Right atrium auricular region (tissue), 2 donors: ENCODE measurements around the gene PLA2G4D. TPM values are rescaled to one million over a fixed set of nuclear protein-coding genes. Genes with fewer than 3 reads are reported as not detected.

Source experiments
- DNase-seq: peaks from one replicate; pipeline ENCODE4 v3.0.0-alpha.2; 2019; ENCODE audit warnings: low spot score
- H3K27ac ChIP-seq, 2 donors: fragments of 200-600 bp; sonication (generic); 1 replicate in 1 of 2; 2 replicates in 1 of 2; pipeline ENCODE4 v1.5.1; 2016 to 2019
- H3K27me3 ChIP-seq, 2 donors: fragments of 200-600 bp; sonication (generic); one replicate each; pipeline versions ENCODE4 v1.5.1 to v1.6.0; 2017 to 2019
- H3K36me3 ChIP-seq: fragments of 200-600 bp; sonication (generic); one replicate; pipeline ENCODE4 v1.5.1; 2016
- H3K4me1 ChIP-seq, 2 donors: fragments of 200-600 bp; sonication (generic); one replicate each; pipeline versions ENCODE4 v1.5.1 to v1.6.0; 2017 to 2019
- H3K4me3 ChIP-seq, 2 donors: fragments of 200-600 bp; sonication (generic); 1 replicate in 1 of 2; 2 replicates in 1 of 2; pipeline ENCODE4 v1.5.1; 2017 to 2019; ENCODE audit warnings: mild to moderate bottlenecking in 1 of 2, moderate library complexity in 1 of 2
- H3K9me3 ChIP-seq, 2 donors: fragments of 200-600 bp; sonication (generic); one replicate each; pipeline ENCODE4 v1.5.1; 2019
- total RNA-seq, 2 donors: library from RNA; depleted of rRNA; stranded (reverse); fragments of >200 nt; gene quantifications; one replicate each; pipeline ENCODE4 v1.1.0, GENCODE V29; 2016
- TF ChIP-seq, protein P1 (sequence below), 2 donors: fragments of 200-600 bp; sonication (generic); IDR thresholded peaks; one replicate each; pipeline ENCODE4 v1.5.1; 2019; ENCODE audit warnings: antibody characterized with exemption in 2 of 2

PLA2G4D gene
- total RNA-seq, 2 donors from 2014 or later = not detected

DNA sequence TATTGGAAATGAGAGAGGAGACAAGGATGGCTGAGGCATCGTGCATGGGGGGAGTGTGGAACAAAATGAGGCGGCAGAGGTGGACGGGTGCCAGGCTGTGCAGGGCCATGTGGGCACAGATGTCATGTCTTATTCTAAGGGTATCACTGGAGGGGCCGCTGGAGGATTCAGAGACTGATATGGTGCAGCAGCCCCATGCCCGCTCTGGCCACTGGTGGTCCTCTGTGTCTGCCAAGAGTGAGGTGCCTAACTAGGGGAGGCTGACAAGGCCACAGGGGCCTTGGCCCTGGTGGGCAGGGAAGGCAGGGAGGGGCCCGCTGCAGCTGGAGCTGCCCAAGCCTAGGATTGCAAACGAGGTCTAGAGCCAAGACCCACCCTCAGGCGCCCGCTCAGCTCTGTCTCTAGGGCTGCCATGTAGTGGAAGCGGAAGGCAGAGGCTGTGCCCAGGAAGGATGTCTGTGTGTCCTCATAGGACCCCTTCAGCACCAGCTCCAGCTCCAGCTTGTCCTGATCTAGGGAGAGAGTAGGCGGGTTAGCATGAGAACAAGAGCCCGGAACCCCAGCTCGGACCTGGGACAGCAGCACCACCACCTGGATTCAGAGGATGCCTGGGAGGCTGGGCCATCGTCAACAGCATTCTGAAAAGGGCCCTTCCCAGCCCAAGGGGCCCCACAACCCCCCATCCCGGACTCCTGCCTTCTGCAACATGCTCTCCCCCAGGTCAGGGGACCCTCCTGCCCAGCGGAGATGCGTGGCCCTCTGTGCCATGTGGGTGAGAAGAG is 11.3 kb downstream of the PLA2G4D start:
- no peaks in the 10 kb centered on the region for H3K36me3 ChIP-seq
- H3K9me3 ChIP-seq = no peaks in the 10 kb centered on the region
- DNase-seq = no peak
- peaks cover 0 to 3% of the 10 kb centered on the region in 2 donors for H3K4me1 ChIP-seq
- TF ChIP-seq, protein P1, sequence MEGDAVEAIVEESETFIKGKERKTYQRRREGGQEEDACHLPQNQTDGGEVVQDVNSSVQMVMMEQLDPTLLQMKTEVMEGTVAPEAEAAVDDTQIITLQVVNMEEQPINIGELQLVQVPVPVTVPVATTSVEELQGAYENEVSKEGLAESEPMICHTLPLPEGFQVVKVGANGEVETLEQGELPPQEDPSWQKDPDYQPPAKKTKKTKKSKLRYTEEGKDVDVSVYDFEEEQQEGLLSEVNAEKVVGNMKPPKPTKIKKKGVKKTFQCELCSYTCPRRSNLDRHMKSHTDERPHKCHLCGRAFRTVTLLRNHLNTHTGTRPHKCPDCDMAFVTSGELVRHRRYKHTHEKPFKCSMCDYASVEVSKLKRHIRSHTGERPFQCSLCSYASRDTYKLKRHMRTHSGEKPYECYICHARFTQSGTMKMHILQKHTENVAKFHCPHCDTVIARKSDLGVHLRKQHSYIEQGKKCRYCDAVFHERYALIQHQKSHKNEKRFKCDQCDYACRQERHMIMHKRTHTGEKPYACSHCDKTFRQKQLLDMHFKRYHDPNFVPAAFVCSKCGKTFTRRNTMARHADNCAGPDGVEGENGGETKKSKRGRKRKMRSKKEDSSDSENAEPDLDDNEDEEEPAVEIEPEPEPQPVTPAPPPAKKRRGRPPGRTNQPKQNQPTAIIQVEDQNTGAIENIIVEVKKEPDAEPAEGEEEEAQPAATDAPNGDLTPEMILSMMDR (IDR thresholded peaks at IDR 0.05) = no peak
- no peaks in the 10 kb centered on the region for H3K27me3 ChIP-seq
- no peak overlapping the region for H3K4me3 ChIP-seq
- H3K27ac ChIP-seq = no peak overlapping the region

DNA sequence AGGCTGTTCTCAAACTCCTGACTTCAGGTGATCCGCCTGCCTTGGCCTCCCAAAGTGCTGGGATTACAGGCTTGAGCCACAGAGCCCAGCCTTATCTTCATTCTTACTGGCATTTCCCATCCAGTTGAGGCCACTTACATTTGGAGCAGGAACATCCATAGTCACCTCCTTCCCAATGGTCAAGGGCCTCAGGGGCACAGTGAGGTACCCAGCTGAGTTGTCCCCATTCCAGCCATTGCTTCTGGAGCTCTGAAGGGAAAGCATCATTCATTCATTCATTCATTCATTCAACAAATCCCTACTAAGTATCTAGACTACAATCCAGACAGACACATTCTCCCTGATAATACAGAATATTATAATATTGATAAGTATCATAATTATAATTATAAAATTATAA is 12.2 kb downstream of the PLA2G4D start:
- Histone ChIP-seq H3K27me3 (no peaks in the 10 kb centered on the region), H3K9me3 (no peaks in the 10 kb centered on the region)

DNA sequence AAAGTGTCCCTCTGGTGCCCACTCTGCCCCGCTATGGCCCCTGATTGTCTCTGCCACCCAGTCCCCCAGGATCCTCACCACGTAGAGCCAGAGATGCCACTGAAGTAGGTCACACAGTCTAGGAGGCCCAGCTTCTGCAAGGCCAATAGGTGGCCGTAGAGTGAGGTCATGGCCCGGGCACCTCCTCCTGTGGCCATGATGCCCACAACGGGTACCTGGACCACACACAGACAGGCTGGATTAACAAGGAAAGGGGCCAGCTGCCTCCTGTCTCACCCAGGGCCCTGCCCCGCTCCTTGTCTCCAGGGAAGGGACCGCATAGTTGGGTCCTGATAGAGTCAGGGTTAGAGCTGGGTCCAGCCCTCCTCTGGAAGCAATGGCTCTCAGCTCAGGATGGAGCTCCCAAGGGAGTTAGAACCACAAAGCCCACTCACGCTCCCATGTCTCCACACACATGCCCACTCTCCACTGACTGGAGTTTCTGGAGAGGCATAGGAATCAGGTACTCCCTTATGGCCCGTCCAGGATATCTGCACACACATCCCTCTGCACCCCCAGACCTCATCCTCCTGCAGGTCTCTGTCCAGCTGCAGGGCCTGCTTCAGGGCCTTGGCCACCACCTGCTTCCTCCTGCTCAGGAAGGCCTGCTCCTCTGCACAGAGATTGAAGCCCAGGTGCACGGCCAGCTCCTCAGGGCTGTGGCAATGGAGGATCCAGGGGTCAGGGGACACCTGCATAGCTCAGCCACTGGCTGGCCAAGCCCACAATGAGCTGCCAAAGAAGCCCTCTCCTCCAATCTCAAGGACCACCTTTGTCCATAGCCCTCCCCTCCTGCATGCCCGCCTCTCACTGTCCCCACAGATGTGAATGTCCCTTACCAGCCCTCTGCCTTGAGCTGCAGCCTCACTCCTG is 13.2 kb downstream of the PLA2G4D start:
- TF ChIP-seq, protein P1 (IDR thresholded peaks at IDR 0.05) = no peak
- peaks cover 0 to 3% of the 10 kb centered on the region in 2 donors for H3K4me1 ChIP-seq
- DNase-seq = no peak

More for the DNA sequence above, 12.2 kb downstream of the PLA2G4D start:
- Histone ChIP-seq H3K36me3 (no peaks in the 10 kb centered on the region), H3K27ac (no peak overlapping the region), H3K4me1 (peaks cover 0 to 3% of the 10 kb centered on the region in 2 donors), H3K4me3 (no peak overlapping the region)
- TF ChIP-seq, protein P1 (IDR thresholded peaks at IDR 0.05) = no peak
- no peak for DNase-seq

DNA sequence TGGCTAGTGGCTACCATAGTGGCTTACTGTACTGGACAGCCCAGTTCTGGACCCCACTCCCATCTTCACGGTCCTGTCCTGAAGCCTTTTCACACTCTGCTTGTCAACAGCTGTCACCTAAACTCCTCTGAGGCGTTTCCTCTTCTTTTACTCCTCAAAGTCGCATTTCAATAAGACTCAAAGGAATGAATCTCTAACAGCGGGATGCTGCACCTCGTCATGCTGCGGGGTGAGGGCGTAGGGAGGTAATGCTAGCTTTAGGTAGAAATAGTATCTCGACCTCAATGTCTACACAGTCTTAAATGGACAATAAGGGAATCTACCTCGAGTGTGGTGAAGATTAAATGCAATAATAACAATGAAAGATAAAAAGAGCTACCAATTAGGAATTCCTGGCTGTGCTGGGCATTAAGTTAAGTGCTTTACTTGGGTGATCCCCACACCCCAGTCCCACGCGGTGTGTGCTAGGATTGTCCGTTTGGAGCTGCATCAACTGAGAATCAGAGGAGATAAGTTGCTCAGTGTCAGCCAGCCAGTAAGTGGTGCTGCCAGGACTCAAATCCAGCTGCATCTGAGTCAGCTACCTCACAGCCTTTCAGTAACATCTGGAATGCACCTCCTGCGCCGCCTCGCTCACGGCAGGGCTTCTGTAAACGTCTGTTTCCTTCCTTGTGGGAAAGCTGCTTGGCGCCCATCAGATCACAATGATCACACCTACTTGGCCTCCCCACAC is 14.0 kb downstream of the PLA2G4D start:
- no peak for DNase-seq
- TF ChIP-seq, protein P1 (IDR thresholded peaks at IDR 0.05) = no peak
- H3K4me1 ChIP-seq = peaks cover 0 to 3% of the 10 kb centered on the region in 2 donors
- no peaks in the 10 kb centered on the region for H3K9me3 ChIP-seq
- no peaks in the 10 kb centered on the region for H3K27me3 ChIP-seq
- no peaks in the 10 kb centered on the region for H3K36me3 ChIP-seq
- H3K27ac ChIP-seq = no peak overlapping the region
- H3K4me3 ChIP-seq = no peak overlapping the region

More for the DNA sequence above, 13.2 kb downstream of the PLA2G4D start:
- Histone ChIP-seq H3K27me3 (no peaks in the 10 kb centered on the region), H3K36me3 (no peaks in the 10 kb centered on the region), H3K9me3 (no peaks in the 10 kb centered on the region), H3K4me3 (no peak overlapping the region), H3K27ac (no peak overlapping the region)

DNA sequence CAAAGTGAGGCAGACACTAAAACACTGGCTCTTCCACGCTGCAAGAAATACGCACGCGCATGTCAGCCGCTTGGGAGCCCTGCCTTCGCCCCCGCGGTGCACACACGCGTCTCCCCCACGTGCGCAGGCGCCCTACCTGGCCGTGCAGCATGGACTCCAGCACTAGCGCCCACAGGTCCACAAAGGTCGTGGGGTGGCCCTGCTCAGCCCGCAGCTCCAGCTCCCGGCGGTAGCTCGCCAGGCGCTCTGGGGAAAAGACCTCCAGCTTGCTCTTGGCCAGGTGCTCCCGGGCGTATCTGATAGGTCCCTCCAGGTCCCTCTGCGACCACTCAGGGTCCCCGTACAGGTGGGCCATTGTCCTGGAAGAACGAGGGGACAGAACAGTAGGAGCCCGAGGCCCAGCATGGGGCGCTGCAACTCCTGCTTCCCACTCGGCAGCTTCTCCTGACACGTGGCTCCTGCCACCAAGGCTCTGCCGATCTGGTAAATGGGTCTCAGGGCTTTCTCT is 14.9 kb downstream of the PLA2G4D start:
- Histone ChIP-seq H3K4me3 (no peak overlapping the region), H3K27ac (no peak overlapping the region), H3K4me1 (peaks cover 0 to 3% of the 10 kb centered on the region in 2 donors), H3K36me3 (no peaks in the 10 kb centered on the region), H3K9me3 (no peaks in the 10 kb centered on the region), H3K27me3 (no peaks in the 10 kb centered on the region)
- DNase-seq = no peak
- TF ChIP-seq, protein P1 (IDR thresholded peaks at IDR 0.05) = no peak
